Activated T-helper 9 cell treated with anti-CD3 and anti-CD28 coated beads, Interleukin-2, amount 50 U/mL, for 16 hours (primary cell): Measurements from ENCODE around the gene ZCCHC24.

ENCODE experiments used
- DNase-seq: peaks from one replicate; pipeline ENCODE4 v3.0.0-alpha.2; 2020; ENCODE audit warnings: low read depth

ZCCHC24 gene

DNA sequence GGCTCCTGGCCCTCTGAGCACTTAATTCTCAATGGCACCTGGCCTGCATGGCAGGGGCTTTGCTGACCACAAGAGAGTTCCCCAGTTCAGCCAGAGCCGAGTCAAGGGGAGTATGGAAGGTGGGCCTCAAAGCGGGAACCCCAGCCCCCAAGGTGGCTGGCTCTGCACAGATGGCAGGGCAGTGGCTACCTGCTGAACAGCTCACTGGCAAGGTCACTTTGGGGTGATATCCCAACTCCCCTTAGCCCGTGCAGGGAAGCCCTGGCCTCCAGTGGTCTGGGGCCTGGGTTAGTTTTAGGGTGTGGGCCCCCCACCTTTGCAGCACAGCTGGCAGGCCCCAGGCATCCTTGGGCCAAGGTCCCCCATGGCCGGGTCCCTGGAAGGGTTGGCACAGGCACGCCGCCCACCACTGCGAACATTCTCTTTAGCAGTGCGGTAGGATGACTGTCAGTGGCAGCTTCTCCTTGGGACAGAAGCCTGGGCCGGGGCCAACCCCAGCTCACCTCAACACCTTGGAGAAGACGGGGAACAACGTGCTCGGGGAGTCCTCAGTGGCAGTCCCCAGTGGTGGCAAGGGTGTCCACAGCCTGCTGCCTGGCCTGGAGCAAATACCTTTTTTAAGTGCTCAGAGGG, 61.3 kb downstream of the ZCCHC24 start:
- no peak for DNase-seq

GRCh38 chr10:79382491-79382941, 62.9 kb downstream of the ZCCHC24 start:
- DNase-seq, result no peak

GRCh38 chr10:79381804-79382221, 63.6 kb downstream of the ZCCHC24 start:
- no peak for DNase-seq

DNA sequence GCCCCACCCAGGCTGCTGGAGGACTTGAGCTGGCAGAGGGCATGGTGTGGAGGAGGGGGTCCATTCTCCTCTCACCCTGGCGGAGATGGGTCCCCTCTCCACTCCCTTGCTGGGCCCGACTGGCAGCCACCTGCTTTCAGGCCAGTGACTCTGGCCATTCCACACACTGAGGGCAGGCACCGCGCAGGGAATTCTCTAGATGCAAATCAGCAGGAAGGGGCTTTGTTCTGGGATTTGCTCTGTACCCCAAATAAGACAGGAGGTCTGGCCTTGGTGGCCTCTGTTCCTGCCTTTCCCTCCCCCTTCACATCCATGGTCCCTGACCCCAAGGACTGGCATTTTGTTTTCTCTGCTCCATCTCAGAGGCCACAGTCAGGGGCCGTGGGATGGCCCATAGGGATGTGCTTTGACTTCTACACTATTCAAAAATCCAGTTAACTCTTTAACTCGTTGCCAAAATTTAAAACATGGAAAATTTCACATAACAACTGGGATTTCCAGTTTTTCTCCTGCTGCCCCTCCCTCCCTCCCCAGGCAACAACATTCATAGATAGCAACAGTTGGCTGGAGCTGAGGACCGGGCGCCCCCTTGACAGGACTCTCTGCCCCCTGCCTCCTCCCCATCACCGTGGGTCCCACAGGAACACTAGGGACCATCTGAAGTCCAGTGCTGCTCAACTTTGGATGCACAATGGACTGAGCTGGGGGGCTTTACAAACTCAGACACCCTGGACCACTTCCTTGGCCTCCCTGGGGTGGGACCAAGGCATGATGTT, 64.3 kb downstream of the ZCCHC24 start:
- DNase-seq, result no peak

DNA sequence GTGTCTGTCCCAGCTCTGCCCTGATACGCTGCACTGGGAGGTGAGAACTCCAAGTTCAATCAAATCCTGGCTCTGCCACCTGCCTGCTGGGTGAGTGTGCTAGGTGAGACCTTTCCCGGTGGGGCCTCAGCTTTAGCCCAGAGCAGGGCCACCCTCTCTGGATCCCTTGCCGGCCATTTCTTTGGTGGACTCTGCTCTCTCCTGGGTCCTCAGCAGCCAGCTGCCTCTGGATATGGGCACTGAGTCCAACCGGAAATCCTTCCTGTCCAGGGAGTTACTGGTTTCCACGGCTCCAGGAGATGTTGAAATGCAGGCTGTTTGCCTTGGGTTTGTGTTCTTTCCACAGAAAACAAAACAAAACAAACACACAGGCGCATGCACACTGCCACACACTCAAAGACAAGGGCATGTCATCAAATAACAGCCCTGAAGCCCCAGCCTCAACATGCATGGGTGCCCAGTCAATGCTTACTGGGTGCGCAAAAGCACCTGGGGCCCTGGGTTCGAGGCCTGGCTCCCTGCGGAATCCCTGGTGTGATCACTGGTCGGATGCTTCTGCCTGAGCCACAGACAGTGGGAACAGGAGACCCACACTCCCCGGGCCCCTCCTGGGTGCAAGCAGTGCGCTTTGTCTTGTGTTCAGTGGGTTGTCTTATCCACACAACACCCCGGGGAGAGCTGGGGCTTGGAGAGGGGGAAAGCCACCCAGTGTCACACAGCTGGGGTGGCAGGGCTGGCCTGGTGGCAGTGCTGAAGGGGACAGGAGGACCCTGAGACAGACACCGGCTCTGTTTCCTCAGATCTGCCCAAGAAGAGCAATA, 65.1 kb downstream of the ZCCHC24 start:
- no peak for DNase-seq

DNA sequence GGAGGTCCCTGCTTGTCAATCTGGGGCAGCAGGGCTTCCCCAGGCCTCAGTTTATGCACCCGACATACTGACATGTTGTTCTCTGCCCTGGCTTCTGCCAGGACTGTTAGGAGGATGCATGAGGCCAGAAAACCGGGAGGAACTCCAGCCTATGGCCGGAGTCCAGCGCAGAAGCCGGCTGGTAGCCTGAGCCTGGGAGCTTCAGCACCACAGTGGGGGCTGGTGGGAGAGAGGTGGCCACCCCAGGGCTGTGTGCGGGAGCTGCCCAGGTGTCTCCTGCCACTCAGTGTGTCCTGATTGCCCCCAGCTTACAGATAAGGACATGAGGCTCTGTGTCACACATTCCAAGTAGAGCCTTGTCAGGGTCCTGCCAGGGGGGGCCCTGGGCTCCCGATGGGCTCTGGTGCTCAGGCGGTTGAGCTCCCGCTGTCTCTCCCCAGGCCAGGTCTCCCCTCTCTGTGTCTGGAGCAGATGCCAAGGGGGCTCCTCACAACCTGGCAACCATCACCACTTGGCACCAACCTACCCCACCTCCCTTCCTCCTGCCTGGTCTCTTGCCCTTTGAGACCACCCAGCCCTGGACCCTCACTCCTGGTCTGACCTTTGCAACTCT, 65.8 kb downstream of the ZCCHC24 start:
- DNase-seq, result no peak

DNA sequence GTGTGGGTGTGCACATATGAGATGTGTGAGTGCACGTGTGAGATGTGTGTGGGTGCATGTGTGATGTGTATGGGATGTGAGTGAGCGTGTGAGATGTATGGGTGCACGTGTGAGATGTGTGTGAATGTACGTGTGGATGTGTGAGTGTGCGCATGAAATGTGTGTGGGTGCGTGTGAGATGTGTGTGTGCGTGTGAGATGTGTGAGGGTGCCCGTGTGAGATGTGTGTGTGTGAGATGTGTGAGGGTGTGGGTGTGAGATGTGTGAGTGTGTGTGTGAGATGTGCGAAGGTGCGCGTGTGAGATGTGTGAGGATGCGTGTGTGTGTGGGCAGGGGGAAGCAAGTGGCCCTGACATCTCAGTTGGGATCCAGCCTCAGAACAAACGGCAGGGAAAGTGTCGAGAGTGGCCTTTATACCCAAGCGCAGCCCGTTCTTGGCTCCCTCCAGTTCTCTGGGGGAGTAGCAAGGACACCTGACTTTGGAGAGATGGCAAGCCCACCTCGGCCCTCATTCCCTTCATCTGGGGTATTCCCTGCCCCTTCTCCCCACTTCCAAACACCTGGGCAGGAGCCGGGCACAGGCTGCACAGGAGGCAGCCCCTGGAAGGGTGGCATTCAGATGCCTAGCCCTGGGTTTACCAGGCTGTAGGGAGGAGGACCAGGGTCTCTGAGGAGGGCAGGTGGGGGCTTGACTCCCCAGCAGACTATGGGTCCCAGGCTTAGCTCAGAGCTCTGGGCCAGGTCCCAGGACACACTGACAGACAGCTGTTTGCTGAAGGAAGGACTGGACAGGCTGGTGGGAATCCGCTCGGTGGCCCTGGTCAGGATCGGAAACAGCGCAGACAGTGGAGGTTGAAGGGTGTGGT, 66.5 kb downstream of the ZCCHC24 start:
- no peak for DNase-seq

DNA sequence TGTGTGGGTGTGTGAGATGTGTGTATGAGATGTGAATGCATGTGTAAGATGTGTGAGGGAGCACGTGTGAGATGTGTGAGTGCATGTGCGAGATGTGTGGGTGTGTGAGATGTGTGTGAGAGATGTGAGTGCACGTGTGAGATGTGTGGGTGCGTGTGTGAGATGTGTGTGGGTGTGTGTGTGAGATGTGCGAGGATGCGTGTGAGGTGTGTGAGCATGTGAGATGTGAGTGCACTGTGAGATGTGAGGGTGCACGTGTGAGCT, 67.1 kb downstream of the ZCCHC24 start:
- no peak for DNase-seq

DNA sequence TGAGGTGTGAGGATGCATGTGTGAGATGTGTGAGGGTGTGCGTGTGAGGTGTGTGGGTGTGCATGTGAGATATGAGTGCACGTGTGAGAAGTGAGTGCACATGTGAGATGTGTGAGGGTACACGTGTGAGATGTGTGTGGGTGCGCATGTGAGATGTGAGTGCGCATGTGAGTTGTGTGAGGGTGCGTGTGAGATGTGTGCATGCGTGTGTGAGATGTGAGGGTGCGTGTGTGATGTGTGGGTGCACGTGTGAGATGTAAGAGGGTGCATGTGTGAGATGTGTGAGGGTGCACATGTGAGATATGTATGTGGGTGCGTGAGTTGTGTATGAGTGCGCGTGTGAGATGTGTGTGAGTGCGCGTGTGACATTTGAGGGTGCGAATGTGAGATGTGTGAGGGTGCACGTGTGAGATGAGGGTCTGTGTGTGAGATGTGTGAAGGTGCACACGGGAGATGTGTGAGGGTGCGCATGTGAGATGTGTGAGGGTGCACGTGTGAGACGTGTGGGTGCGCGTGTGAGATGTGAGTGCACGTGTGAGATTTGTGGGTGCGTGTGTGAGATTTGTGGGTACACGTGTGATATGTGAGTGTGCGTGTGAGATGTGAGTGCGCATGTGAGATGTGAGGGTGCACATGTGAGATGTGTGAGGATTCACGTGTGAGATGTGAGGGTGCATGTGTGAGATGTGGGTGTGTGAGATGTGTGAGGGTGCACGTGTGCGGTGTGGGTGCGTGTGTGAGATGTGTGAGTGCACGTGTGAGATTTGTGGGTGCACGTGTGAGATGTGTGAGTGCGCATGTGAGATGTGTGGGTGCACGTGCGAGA, 67.7 kb downstream of the ZCCHC24 start:
- no peak for DNase-seq

DNA sequence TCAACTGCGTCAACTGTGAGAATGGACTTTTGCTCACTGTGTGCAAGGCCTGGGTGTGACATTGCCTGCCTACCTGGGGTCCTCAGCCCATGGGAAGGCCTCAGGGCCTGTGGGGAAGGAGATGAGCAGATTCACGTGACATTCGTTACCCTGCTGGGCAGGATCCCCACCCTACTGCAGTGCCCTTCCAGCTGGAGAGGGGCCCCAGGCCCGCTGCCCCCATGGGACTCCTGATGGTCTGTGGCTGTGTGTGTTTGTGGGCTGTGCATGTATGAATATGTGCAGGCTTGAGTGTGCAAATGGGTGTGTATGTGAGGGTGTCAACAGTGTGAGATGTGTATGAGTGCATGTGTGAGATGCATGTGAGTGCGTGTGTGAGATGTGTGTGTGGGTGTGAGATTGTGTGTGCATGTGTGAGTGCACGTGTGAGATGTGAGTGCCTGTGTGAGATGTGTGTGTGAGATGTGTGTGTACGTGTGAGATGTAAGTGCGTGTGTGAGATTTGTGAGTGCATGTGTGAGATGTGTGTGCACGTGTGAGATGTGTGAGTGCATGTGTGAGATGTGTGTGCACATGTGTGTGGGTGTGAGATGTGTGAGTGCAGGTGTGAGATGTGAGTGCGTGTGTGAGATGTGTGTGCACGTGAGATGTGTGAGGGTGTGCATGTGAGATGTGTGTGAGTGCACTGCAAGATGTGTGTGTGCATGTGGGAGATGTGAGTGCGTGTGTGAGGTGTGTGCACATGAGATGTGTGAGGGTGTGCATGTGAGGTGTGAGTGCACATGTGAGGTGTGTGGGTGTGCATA, 68.5 kb downstream of the ZCCHC24 start:
- no peak for DNase-seq

DNA sequence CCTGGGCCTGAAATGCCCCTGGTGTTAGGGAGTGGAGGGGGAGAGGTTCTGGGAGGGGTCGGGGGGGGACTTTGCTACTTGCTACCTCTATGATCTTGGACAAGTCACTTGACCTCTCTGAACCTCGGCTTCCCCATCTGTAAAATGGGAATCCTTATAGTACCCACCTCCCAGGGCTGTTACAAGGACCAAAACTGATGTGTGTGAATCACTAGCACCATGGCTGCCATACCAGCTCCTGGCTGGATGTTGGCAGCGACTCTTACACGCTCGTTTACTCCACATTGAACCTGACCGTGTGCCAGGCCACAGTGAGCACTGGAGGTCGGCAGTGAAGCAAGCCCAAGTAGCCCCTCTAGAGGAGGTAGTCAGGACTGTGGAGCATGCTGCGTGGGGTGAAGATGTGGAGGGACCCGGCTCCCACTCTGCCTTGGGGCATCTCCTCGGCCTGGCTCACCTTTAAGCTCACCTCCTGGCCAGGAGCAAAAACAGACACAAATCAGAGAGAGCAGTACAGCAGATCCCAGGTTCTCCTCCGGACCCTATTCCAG, 69.3 kb downstream of the ZCCHC24 start:
- DNase-seq, result no peak

GRCh38 chr10:79375321-79376077, 69.9 kb downstream of the ZCCHC24 start:
- no peak for DNase-seq

DNA sequence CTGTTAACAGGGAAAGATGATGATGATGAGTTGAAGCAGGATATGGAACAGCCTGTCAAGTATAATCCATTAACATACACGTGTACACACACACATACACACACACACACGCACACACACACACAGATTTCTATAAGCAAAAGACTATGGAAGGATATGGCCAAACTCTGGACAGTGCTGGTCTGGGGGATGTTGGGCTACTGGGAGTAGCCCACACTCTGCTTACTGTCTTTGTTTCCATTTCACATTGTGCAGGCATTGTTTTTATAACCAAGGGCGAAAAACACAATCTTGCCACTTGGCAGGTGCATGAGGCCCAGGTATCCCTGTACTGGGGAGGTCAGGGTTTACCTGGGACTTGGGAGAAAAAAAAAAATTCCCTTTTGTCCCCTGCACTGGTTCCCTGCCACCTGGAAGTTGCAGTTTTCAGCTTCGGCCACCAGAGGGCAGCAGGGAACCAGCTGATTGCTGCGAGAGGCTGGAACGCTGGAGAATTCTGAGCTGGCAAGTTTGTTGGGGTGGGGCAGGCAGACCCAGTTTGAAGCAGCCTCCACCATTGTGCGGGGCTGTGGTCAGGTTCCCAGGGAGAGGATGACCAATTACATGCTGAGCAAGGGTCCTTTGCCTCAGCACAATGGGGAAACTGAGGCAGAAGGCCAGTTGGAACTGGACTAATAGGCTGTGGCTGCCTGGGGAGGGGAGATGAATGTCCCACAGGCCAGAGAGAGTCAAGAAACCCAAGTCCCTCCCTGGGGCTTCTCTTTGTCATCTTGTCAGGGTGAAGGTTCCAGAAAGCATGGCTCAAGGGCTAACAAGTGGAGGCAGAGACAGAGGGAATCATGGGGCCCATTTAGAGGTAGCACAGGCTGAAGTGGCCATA, 70.9 kb downstream of the ZCCHC24 start:
- peak; percentile 66 for DNase-seq

GRCh38 chr10:79372871-79373270, 72.6 kb downstream of the ZCCHC24 start:
- no peak for DNase-seq

DNA sequence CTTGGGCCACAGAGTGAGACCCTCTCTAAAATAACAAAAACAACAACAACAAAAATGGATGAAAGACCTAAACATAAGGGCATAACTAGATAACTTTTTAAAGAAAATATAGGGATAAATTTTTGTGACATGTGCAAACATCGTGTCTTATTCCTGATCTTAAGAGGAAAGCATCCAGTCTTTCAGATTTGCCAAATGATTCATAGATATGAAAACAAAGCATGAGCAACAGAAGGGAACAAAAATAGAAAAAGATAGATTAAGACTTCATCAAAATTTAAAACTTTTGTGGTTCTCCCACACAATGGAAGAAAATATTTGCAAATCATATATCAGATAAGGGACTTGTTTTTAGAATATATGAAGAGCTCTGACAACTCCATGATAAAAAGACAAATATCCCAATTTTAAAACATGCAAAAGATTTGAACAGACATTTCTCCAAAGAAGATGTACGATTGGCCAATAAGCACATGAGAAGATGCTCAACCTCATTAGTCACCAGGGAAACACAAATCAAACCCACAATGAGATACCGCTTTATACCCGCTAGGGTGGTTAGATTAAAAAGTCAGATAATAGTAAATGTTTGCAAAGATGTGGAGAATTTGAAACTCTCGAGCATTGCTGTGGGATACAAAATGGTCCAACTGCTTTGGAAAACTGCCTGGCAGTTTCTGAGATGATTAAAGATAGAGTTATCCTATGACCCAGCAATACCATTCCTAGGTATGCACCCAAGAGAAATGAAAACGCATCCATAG, 77.8 kb downstream of the ZCCHC24 start:
- DNase-seq, result no peak

DNA sequence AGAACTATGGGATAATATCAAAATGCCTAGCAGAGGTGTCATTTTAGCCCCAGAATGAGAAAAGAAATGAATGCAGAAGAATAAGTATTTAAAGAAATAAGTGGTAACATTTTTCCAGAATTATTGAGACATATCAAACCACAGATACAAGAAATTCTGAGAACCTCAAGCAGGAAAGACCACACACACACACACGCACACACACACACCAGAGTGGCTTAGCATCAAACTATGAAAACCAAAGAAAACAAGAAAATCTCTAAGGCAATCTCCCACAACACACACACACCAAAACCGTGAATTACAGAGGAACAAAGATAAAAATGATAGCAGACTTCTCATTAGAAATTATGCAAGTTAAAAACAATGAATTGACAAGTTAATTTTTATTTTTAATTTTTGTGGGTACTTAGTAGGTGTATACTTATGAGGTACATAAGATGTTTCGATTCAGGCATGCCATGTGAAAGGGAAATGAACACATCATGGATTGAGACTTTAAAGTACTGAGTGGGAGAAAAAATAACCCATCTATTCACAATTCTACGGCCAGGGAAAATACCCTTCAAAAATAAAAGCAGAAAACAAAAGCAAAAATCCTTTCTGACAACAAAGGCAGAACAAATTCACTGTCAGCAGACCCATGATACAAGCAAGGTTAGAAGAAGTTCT, 83.6 kb downstream of the ZCCHC24 start:
- DNase-seq, result no peak
